AG10803 (cell line): ENCODE measurements around the gene SRMS.
"Not testable (repeated sequence)": the region's sequence is repeated elsewhere in the genome, so short reads cannot be mapped to it uniquely, and the experiment has no call there.

Experiments used
- DNase-seq: peaks from one replicate; pipeline ENCODE4 v3.0.0; 2010; ENCODE audit warnings: low read depth
- H3K4me3 ChIP-seq: 2 replicates; pipeline ENCODE4 v1.5.1; 2011; ENCODE audit warnings: mild to moderate bottlenecking, low read length, control low read depth
- TF ChIP-seq, protein P1 (sequence below): conservative IDR thresholded peaks from 2 replicates; pipeline ENCODE4 v1.5.1; 2011; ENCODE audit warnings: mild to moderate bottlenecking, low read length, control low read depth, inconsistent platforms

The SRMS gene

GRCh38 chr20:63572071-63572787, 24.7 kb upstream of the SRMS start:
- TF ChIP-seq, protein P1, sequence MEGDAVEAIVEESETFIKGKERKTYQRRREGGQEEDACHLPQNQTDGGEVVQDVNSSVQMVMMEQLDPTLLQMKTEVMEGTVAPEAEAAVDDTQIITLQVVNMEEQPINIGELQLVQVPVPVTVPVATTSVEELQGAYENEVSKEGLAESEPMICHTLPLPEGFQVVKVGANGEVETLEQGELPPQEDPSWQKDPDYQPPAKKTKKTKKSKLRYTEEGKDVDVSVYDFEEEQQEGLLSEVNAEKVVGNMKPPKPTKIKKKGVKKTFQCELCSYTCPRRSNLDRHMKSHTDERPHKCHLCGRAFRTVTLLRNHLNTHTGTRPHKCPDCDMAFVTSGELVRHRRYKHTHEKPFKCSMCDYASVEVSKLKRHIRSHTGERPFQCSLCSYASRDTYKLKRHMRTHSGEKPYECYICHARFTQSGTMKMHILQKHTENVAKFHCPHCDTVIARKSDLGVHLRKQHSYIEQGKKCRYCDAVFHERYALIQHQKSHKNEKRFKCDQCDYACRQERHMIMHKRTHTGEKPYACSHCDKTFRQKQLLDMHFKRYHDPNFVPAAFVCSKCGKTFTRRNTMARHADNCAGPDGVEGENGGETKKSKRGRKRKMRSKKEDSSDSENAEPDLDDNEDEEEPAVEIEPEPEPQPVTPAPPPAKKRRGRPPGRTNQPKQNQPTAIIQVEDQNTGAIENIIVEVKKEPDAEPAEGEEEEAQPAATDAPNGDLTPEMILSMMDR: no peak
- H3K4me3 ChIP-seq: no peak overlapping the region
- DNase-seq: no peak

DNA sequence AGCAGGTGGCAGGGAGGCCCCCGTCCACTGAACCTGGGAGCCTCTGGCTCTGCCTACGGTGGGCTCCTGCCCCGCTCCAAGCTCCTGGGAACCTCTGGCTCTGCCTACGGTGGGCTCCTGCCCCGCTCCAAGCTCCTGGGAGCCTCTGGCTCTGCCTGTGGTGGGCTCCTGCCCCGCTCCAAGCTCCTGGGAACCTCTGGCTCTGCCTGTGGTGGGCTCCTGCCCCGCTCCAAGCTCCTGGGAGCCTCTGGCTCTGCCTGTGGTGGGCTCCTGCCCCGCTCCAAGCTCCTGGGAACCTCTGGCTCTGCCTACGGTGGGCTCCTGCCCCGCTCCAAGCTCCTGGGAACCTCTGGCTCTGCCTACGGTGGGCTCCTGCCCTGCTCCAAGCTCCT, 23.5 kb upstream of the SRMS start:
- not testable (repeated sequence) for H3K4me3 ChIP-seq, DNase-seq

DNA sequence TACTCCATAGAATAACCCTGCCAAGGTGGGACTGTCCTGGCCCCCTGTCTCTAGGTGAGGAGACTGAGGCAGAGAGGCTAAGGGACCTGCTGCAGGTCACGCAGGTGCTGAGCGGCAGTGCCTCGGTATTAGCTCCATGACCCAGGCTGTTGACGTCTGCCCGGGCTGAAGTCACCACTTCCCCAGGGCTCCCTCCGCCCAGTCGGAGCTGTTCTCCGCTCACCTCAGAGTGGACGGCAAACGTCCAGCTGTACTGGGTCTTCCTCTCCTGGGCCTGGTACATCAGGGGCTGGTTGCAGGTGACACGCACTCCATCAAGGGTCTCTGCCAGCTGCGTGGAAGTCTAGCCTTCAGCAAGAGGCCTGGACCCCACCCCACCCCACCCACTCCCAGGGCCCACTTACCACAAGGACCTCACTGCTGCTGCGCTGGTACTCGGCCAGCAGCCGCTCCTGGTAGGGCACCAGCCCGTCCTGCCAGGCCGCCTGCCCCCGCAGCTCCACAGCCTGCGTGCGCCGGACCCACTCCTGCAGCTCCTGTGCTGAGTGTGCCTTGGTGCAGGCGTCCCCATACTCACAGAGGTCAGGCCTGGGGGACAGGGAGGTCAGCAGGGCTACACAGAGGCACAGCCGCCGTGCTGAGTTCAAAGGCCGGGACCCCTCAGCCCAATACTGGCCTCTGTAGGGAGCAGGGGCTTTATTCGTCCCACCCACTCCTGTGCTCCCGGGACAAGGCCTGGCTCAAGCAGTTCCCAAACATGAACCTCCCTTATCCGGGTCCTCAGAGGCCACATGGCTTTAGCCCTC, 22.9 kb upstream of the SRMS start:
- no peak for DNase-seq
- H3K4me3 ChIP-seq: no peak overlapping the region
- TF ChIP-seq, protein P1: no peak

- H3K4me3 ChIP-seq: no peak overlapping the region
- TF ChIP-seq, protein P1: no peak
- no peak for DNase-seq
These were observed 21.7 kb upstream of the SRMS start for GRCh38 chr20:63568986-63569949.

DNA sequence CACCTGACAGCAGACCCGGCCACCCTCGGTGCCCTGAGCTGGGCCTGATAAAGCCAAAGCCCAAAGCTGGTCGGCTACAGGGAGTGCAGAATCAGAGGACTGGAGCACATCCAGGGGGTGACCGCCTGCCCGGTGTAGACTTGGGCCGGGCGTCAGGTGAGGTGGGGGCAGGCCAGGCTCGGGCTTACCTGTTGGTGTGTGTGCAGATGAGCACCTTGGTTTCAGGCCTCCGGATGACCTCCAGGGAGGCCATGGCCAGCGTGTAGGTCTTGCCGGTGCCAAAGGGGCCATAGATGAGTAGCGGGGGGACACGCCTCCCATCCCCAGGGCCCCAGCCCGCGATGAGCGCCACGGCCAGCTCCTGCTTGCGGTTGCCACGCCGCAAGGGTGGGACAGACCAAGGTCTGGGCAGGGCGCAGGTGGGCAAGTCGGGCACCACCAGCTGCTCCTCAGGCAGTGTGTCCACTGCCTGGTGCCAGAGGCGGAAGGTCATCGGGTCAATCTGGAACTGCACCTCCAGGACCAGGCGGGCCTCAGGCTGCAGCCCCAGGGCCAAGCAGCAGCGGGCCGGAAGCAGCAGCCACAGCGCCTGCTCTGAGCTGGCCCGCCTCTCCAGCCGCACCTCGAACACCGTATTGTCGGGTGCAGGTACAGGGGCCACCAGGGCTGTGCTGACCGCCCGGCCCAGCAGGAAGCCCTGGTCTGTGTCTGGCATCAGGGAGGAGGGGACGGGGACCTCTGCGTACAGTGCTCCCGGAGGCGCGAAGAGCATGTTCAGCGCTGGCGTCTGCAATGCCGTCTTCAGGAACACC, 20.8 kb upstream of the SRMS start:
- TF ChIP-seq, protein P1: no peak
- H3K4me3 ChIP-seq: no peak overlapping the region
- no peak for DNase-seq

DNA sequence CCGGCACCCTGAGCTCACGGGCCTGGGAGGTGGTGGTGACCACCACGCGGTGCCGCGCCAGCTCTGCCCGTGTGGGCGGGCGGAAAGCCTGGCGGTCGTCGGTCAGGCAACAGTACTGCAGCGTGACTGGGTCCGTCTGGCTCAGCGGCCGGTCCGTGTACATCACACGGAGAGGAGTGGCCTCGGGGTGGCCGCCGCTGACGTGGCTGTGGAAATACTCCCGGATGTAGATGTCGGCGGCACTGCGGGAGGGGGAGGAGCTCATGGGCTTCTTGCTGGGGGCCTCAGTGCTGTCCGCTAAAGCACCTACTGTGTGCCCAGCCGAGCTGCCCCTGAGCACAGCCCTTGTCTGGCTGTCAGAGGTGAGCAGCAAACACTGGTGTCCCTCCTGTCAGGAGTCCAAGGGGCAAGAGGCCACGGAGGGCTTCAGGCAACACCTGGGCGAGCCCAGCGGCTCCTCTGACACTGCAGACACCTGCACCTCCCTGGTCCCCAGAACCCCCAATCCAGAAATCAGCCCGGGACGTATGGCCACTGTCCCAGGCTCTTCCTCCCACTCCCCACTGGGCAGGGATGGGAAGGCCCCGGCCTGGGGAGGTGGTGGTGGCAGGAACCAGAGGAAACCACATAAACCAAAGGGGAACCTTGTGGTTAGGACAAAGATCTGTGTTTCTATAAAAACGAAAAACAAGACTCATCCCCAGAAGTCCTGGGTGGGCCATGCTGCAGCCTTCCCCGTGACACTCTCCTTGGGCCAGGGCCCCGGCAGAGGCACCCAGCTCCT, 20.0 kb upstream of the SRMS start:
- DNase-seq: no peak
- TF ChIP-seq, protein P1: no peak
- no peak overlapping the region for H3K4me3 ChIP-seq
